Activated CD4-positive, alpha-beta T cell treated with anti-CD3 and anti-CD28 coated beads, Interleukin-2, amount 10 ng/mL, durations not matched to agents 7 days and 5 days (primary cell): ENCODE data around the gene HSPA8. TPM values are rescaled to one million over a fixed set of nuclear protein-coding genes. Genes with fewer than 3 reads are reported as not detected.
"Not testable (repeated sequence)": the region's sequence is repeated elsewhere in the genome, so short reads cannot be mapped to it uniquely, and the experiment has no call there.

Source experiments
- CTCF ChIA-PET: fragments of 350-600 bp; sonication (Branson Sonifier 250); formaldehyde crosslinking; loops from one replicate; lab custom pipeline; 2021; ENCODE audit warnings: antibody characterized with exemption; lab: Charles Lee
- POLR2A ChIA-PET: fragments of 350-600 bp; sonication (Branson Sonifier 250); formaldehyde crosslinking; loops from one replicate; lab custom pipeline; 2021; ENCODE audit warnings: antibody characterized with exemption; lab: Charles Lee
- DNase-seq: peaks from one replicate; pipeline ENCODE4 v3.0.0-alpha.2; 2020
- H3K27ac Mint-ChIP-seq: one replicate; pipeline ENCODE4 v1.8.0; 2021; ENCODE audit warnings: mild to moderate bottlenecking, moderate library complexity, mixed read lengths
- H3K27me3 Mint-ChIP-seq: one replicate; pipeline ENCODE4 v1.8.0; 2021; ENCODE audit warnings: mixed read lengths
- H3K36me3 Mint-ChIP-seq: one replicate; pipeline ENCODE4 v1.8.0; 2021; ENCODE audit warnings: low read depth, mixed read lengths
- H3K4me1 Mint-ChIP-seq: one replicate; pipeline ENCODE4 v1.8.0; 2021; ENCODE audit warnings: mixed read lengths
- H3K4me3 Mint-ChIP-seq: one replicate; pipeline ENCODE4 v1.8.0; 2021; ENCODE audit warnings: mild to moderate bottlenecking, moderate library complexity, mixed read lengths
- H3K9me3 Mint-ChIP-seq: one replicate; pipeline ENCODE4 v1.8.0; 2021; ENCODE audit warnings: mixed read lengths
- total RNA-seq, 2 experiments: library from RNA; stranded (reverse); gene quantifications; one replicate each; pipeline ENCODE4 v1.2.3, GENCODE V29; 2021

The HSPA8 gene
- total RNA-seq, 2 experiments from 2014 or later, result 2,083 to 2,541 TPM

GRCh38 chr11:123069908-123070821 lies 8.2 kb upstream of the HSPA8 start:
- Mint-ChIP-seq H3K36me3 (peaks cover 16% of the 10 kb centered on the region), H3K27ac (peak overlapping the region; percentile 100), H3K4me3 (peak overlapping the region; percentile 83), H3K27me3 (no peaks in the 10 kb centered on the region), H3K9me3 (no peaks in the 10 kb centered on the region), H3K4me1 (peaks cover 66% of the 10 kb centered on the region)
- peak; percentile 61 for DNase-seq
- CTCF ChIA-PET, result interaction anchor here (1.3 to 3.9 kb wide), 3 partner anchors 13 to 16 kb away, joined by 3 to 23 read pairs (median 4); no protein-coding TSS in a partner anchor
- POLR2A ChIA-PET, result interaction anchor here (1.4 kb wide), 1 partner anchor 11 kb away, joined by 3 read pairs; no protein-coding TSS in a partner anchor

GRCh38 chr11:123065621-123066020 lies 3.7 kb upstream of the HSPA8 start:
- Mint-ChIP-seq H3K4me1 (peaks cover 43% of the 10 kb centered on the region), H3K9me3 (no peaks in the 10 kb centered on the region), H3K27ac (peak overlapping the region; percentile 87), H3K4me3 (peak overlapping the region; percentile 58), H3K36me3 (peaks cover 28% of the 10 kb centered on the region), H3K27me3 (no peaks in the 10 kb centered on the region)
- POLR2A ChIA-PET, result no interaction called here
- CTCF ChIA-PET, result interaction anchor here (0.6 to 1.8 kb wide), 3 partner anchors 9 to 18 kb away, joined by 4 to 5 read pairs (median 4); no protein-coding TSS in a partner anchor
- DNase-seq, result no peak

- H3K27ac Mint-ChIP-seq, result peak overlapping the region; percentile 100
- no peaks in the 10 kb centered on the region for H3K9me3 Mint-ChIP-seq
- peaks cover 29% of the 10 kb centered on the region for H3K4me1 Mint-ChIP-seq
- peaks cover 42% of the 10 kb centered on the region for H3K36me3 Mint-ChIP-seq
- ChIA-PET CTCF (interaction anchor here (1.1 to 2.2 kb wide), 3 partner anchors 10 to 183 kb away, joined by 5 to 12 read pairs (median 5); no protein-coding TSS in a partner anchor), POLR2A (interaction anchor here (0.8 kb wide), 1 partner anchor 39 kb away, joined by 4 read pairs; no protein-coding TSS in a partner anchor)
- no peak for DNase-seq
- peak overlapping the region; percentile 100 for H3K4me3 Mint-ChIP-seq
- H3K27me3 Mint-ChIP-seq, result no peaks in the 10 kb centered on the region
These were observed 2.1 kb upstream of the HSPA8 start for GRCh38 chr11:123063826-123064657.

DNA sequence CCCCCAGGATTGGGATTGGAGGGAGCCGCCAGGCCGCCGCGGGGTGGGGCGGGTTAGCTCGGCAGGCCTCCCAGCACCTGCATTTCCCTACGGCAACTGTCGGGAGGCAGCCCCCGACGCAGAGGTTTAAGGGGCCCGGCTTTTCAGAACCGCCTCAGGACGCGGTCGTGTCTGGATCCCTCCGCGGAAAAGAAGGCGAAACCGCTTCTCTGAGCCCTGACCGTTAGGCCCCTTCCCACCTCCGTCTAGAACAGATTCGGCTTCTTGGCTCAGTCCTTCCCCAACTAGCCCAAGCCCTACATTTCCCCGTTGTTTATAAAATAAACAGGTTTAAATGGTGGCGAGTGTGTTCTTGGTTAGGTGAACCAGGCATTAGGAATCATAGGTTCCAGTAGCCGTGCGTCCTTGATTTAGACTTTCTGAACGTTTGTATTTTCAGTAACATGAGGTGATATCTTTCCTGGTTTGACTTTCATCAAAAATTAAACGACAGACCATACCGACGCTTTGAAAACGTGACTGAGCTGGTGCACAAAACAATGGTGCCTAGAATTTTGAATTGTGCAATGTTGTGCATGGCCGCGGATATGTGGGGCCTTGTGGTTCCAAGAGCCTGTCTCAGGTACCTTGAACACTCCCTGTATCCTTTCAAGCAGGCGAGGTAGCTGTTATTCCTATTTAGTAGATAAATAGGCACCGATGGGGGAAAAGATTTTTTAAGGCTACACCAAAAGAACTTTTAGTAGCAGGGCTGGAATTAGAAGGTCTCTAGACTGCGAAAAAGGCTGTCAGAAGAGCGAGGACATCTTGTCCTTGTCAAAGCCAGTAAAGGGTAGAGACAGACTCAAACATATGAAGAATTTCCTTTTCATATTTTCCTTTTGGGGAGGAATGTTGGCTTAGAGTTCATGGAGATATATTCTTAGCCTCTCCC lies 1.2 kb upstream of the HSPA8 start:
- peaks cover 29% of the 10 kb centered on the region for H3K4me1 Mint-ChIP-seq
- ChIA-PET CTCF (interaction anchor here (1.1 to 2.2 kb wide), 3 partner anchors 10 to 184 kb away, joined by 5 to 12 read pairs (median 5); no protein-coding TSS in a partner anchor), POLR2A (interaction anchor here (0.8 to 1.0 kb wide), 3 partner anchors 9 to 40 kb away, joined by 3 to 5 read pairs (median 4); no protein-coding TSS in a partner anchor)
- peak; percentile 69 for DNase-seq
- H3K27ac Mint-ChIP-seq, result peak overlapping the region; percentile 100
- H3K27me3 Mint-ChIP-seq, result no peaks in the 10 kb centered on the region
- peaks cover 51% of the 10 kb centered on the region for H3K36me3 Mint-ChIP-seq
- peak overlapping the region; percentile 100 for H3K4me3 Mint-ChIP-seq
- no peaks in the 10 kb centered on the region for H3K9me3 Mint-ChIP-seq

- DNase-seq, result peak; percentile 99
- Mint-ChIP-seq H3K9me3 (no peaks in the 10 kb centered on the region), H3K27me3 (no peaks in the 10 kb centered on the region), H3K36me3 (peaks cover 59% of the 10 kb centered on the region), H3K4me1 (peaks cover 37% of the 10 kb centered on the region), H3K27ac (peak overlapping the region; percentile 100), H3K4me3 (peak overlapping the region; percentile 100)
- ChIA-PET POLR2A (interaction anchor here (0.6 to 1.0 kb wide), 5 partner anchors 9 to 203 kb away, joined by 3 to 5 read pairs (median 4); no protein-coding TSS in a partner anchor), CTCF (interaction anchor here (0.7 to 2.2 kb wide), 3 partner anchors 9 to 23 kb away, joined by 3 to 12 read pairs (median 5); no protein-coding TSS in a partner anchor)
These were observed 389 bp upstream of the HSPA8 start for GRCh38 chr11:123062158-123062891.

GRCh38 chr11:123060277-123061000 lies 1.5 kb downstream of the HSPA8 start:
- no peak for DNase-seq
- POLR2A ChIA-PET, result interaction anchor here (0.6 to 1.6 kb wide), 2 partner anchors 10 to 11 kb away, joined by 3 read pairs; no protein-coding TSS in a partner anchor
- Mint-ChIP-seq H3K9me3 (no peaks in the 10 kb centered on the region), H3K36me3 (peaks cover 70% of the 10 kb centered on the region), H3K4me1 (peaks cover 47% of the 10 kb centered on the region), H3K4me3 (peak overlapping the region; percentile 100), H3K27me3 (no peaks in the 10 kb centered on the region), H3K27ac (peak overlapping the region; percentile 100)
- CTCF ChIA-PET, result interaction anchor here (0.9 to 1.6 kb wide), 5 partner anchors 13 to 391 kb away, joined by 3 to 7 read pairs (median 3); no protein-coding TSS in a partner anchor

DNA sequence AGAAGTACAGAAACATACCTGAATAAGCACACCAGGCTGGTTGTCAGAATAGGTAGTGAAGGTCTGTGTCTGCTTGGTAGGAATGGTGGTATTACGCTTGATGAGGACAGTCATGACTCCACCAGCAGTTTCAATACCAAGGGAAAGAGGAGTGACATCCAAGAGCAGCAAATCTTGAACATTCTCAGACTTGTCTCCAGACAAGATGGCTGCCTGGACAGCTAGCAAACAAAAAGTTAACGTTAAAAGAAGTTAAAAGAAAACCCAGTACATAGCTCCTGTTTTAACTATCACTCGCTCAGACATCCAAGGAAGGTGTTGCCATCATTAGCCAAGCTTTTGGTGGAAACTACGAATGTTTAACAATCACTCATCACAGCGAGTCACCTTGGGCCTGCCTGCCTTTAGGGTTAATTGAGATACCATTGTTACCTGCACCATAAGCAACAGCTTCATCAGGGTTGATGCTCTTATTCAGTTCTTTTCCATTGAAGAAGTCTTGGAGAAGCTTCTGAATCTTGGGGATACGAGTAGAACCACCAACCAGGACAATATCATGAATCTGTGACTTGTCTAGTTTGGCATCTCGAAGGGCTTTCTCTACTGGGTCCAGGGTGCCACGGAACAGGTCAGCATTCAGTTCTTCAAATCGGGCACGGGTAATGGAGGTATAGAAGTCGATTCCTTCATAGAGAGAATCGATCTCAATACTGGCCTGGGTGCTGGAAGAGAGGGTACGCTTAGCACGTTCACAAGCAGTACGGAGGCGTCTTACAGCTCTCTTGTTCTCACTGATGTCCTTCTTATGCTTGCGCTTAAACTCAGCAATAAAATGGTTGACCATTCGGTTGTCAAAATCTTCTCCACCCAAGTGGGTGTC lies 2.7 kb downstream of the HSPA8 start:
- peaks cover 74% of the 10 kb centered on the region for H3K36me3 Mint-ChIP-seq
- DNase-seq, H3K27me3 Mint-ChIP-seq, H3K9me3 Mint-ChIP-seq: not testable (repeated sequence)
- H3K4me1 Mint-ChIP-seq, result peaks cover 47% of the 10 kb centered on the region
- CTCF ChIA-PET, result interaction anchor here (0.8 to 1.5 kb wide), 4 partner anchors 10 to 27 kb away, joined by 3 to 7 read pairs (median 3); no protein-coding TSS in a partner anchor
- POLR2A ChIA-PET, result interaction anchor here (0.6 to 1.6 kb wide), 2 partner anchors 11 to 200 kb away, joined by 3 read pairs; no protein-coding TSS in a partner anchor
- H3K4me3 Mint-ChIP-seq, result peak overlapping the region; percentile 100
- H3K27ac Mint-ChIP-seq, result peak overlapping the region; percentile 100

DNA sequence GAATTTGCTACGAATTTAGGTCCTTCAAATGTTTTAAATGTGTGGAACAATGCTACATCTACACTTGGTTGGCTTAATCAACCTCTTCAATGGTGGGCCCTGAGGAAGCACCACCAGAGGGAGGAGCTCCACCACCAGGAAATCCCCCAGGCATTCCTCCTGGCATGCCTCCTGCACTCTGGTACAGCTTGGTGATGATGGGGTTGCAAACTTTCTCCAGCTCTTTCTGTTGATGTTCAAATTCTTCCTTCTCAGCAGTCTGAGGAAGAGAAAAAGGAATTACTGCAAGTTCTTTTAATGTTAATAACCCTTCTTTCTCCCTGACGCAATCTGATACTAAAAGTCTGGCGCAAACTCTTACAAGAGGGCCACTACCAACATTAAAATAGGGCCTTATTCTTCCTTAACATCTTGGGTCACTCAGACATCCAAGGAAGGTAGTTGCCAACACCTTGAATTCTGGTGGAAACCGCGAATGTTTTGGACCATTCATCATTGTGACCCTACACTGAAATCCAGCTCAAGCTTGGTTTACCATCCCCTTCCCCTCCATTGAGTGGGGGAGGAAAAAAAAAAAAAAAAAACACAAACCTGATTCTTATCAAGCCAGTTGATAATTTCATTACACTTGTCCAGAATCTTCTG lies 4.2 kb downstream of the HSPA8 start:
- H3K9me3 Mint-ChIP-seq, result no peaks in the 10 kb centered on the region
- H3K27ac Mint-ChIP-seq, result peak overlapping the region; percentile 78
- DNase-seq, result no peak
- POLR2A ChIA-PET, result no interaction called here
- peak overlapping the region; percentile 100 for H3K4me3 Mint-ChIP-seq
- peaks cover 78% of the 10 kb centered on the region for H3K36me3 Mint-ChIP-seq
- peaks cover 45% of the 10 kb centered on the region for H3K4me1 Mint-ChIP-seq
- no peaks in the 10 kb centered on the region for H3K27me3 Mint-ChIP-seq
- CTCF ChIA-PET, result interaction anchor here (0.7 to 1.3 kb wide), 7 partner anchors 12 to 393 kb away, joined by 3 to 6 read pairs (median 3); partner anchors contain the start of gene BSX
